GM12875 (cell line): ENCODE results near the gene SMIM14.

Source experiments
- H3K4me3 ChIP-seq: one replicate; pipeline ENCODE4 v1.5.1; 2011; ENCODE audit warnings: low read depth, low read length, control low read depth
- TF ChIP-seq, protein P1 (sequence below): IDR thresholded peaks from 2 replicates; pipeline ENCODE4 v1.5.1; 2011; ENCODE audit warnings: low read depth, mild to moderate bottlenecking, control low read depth, inconsistent platforms, low read length, moderate library complexity, borderline replicate concordance; ENCODE audit not compliant: insufficient read depth

The SMIM14 gene

GRCh38 chr4:39637586-39638353, 895 bp downstream of the SMIM14 start:
- peak overlapping the region; percentile 73 for H3K4me3 ChIP-seq
- TF ChIP-seq, protein P1, sequence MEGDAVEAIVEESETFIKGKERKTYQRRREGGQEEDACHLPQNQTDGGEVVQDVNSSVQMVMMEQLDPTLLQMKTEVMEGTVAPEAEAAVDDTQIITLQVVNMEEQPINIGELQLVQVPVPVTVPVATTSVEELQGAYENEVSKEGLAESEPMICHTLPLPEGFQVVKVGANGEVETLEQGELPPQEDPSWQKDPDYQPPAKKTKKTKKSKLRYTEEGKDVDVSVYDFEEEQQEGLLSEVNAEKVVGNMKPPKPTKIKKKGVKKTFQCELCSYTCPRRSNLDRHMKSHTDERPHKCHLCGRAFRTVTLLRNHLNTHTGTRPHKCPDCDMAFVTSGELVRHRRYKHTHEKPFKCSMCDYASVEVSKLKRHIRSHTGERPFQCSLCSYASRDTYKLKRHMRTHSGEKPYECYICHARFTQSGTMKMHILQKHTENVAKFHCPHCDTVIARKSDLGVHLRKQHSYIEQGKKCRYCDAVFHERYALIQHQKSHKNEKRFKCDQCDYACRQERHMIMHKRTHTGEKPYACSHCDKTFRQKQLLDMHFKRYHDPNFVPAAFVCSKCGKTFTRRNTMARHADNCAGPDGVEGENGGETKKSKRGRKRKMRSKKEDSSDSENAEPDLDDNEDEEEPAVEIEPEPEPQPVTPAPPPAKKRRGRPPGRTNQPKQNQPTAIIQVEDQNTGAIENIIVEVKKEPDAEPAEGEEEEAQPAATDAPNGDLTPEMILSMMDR, result no peak

GRCh38 chr4:39637221-39637585, 1.5 kb downstream of the SMIM14 start:
- TF ChIP-seq, protein P1, result no peak
- H3K4me3 ChIP-seq, result peak overlapping the region; percentile 73

GRCh38 chr4:39636531-39637184, 2.0 kb downstream of the SMIM14 start:
- TF ChIP-seq, protein P1, result no peak
- peak overlapping the region; percentile 73 for H3K4me3 ChIP-seq

DNA sequence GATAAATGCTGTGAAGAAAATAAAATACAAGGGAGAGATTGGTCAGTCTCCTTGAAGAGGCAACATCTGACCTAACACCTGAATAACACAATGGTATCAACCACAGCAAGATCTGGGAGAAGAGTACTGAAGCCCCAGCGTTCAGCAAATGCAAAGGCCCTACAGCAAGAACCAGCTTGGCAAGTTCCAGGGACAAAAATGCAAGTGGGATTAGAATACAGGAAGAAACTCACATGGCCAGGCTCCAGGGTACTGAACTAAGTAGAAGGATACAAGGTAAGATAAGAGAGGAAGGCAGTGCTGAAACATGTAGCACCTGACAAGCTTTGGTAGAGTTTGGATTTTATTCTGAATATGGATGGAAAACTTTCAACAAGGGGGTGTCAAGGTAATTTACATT, 3.6 kb downstream of the SMIM14 start:
- H3K4me3 ChIP-seq, result no peak overlapping the region
- TF ChIP-seq, protein P1, result no peak

GRCh38 chr4:39631700-39632079, 7.0 kb downstream of the SMIM14 start:
- TF ChIP-seq, protein P1, result no peak
- no peak overlapping the region for H3K4me3 ChIP-seq

- TF ChIP-seq, protein P1, result no peak
- no peak overlapping the region for H3K4me3 ChIP-seq
These were observed 11.3 kb downstream of the SMIM14 start for GRCh38 chr4:39627413-39627812.

- peak overlapping the region; percentile 35 for H3K4me3 ChIP-seq
- TF ChIP-seq, protein P1, result no peak
These were observed 11.8 kb downstream of the SMIM14 start for GRCh38 chr4:39626913-39627312.
